ENCODE results near the gene GTF3C5. TPM values are rescaled to one million over a fixed set of nuclear protein-coding genes. Genes with fewer than 3 reads are reported as not detected.

The GTF3C5 gene
- total and polyA plus RNA-seq, 10 of the 15 experiments (the other 5 are each of a cell fraction or from before 2014, with no cell fraction given), result 2.2 to 81.1 (median 68.7) TPM

- TF ChIP-seq RAD21 (IDR thresholded peaks at IDR 0.05; ENCODE audit: insufficient read depth, low read depth, low read length), result peak; percentile 95
- TF ChIP-seq E4F1 (IDR thresholded peaks at IDR 0.05; ENCODE audit: borderline replicate concordance, partially characterized antibody), result no peak
- TF ChIP-seq BHLHE40 (IDR thresholded peaks at IDR 0.05; ENCODE audit: borderline replicate concordance in 1 of 2, low read depth in 2 of 2, low read length in 1 of 2), result peak in 1 of 2 experiments; percentile 12; a peak in 1 of 4 replicates
- TF ChIP-seq ASH2L (IDR thresholded peaks at IDR 0.05; ENCODE audit: borderline replicate concordance, low read depth), result no peak
- no peak for TF ChIP-seq ZBTB11 (CRISPR knock-in tag; IDR thresholded peaks at IDR 0.05)
Measured at GRCh38 chr9:133103183-133103986, 72.6 kb downstream of the GTF3C5 start (continued).
